Caco-2 (cell line): ENCODE results near the gene KRI1. TPM values are rescaled to one million over a fixed set of nuclear protein-coding genes. Genes with fewer than 3 reads are reported as not detected.

ENCODE experiments used
- BruUV-seq: library from RNA; stranded (reverse); fragments of 400-500 nt; replicated peaks from 2 replicates; lab custom pipeline; 2021; lab: Mats Ljungman, UMichigan
- CTCF ChIA-PET: fragments of 300-600 bp; sonication (Branson Sonifier 250); formaldehyde crosslinking; loops from one replicate; lab custom pipeline; 2022; ENCODE audit warnings: antibody characterized with exemption; lab: Charles Lee
- POLR2A ChIA-PET: fragments of 300-600 bp; sonication (Branson Sonifier 250); formaldehyde crosslinking; loops from one replicate; lab custom pipeline; 2022; ENCODE audit warnings: antibody characterized with exemption; lab: Charles Lee
- DNase-seq, 2 experiments: peaks; one replicate each; pipeline versions ENCODE4 v3.0.0 to v3.0.0-alpha.2; 2020 to 2022
- H3K27me3 ChIP-seq: replicated peaks from 2 replicates; pipeline ENCODE4 v1.6.0; 2011; ENCODE audit warnings: low read length; ENCODE audit not compliant: control insufficient read depth, insufficient read depth
- H3K36me3 ChIP-seq: 2 replicates; pipeline ENCODE4 v1.5.1; 2011; ENCODE audit warnings: low read length; ENCODE audit not compliant: control insufficient read depth, insufficient read depth
- H3K4me1 ChIP-seq: fragments of 250-450 bp; sonication (Bioruptor Pico); 2 replicates; pipeline ENCODE4 v1.5.1; 2020; ENCODE audit warnings: mild to moderate bottlenecking
- H3K4me3 ChIP-seq: 2 replicates; pipeline ENCODE4 v1.5.1; 2011; ENCODE audit warnings: low read depth, mild to moderate bottlenecking, control low read depth, low read length
- H3K9me3 ChIP-seq: fragments of 250-450 bp; sonication (Bioruptor Pico); 2 replicates; pipeline ENCODE4 v1.5.1; 2020; ENCODE audit warnings: mild to moderate bottlenecking, moderate library complexity
- H3K27ac Mint-ChIP-seq: one replicate; pipeline ENCODE4 v1.8.0; 2022; ENCODE audit warnings: mixed read lengths; ENCODE audit not compliant: unreplicated experiment
- H3K27me3 Mint-ChIP-seq: one replicate; pipeline ENCODE4 v1.8.0; 2022; ENCODE audit warnings: mixed read lengths; ENCODE audit not compliant: insufficient read depth, unreplicated experiment
- H3K36me3 Mint-ChIP-seq: one replicate; pipeline ENCODE4 v1.8.0; 2022; ENCODE audit warnings: mild to moderate bottlenecking, mixed read lengths; ENCODE audit not compliant: insufficient read depth, unreplicated experiment
- H3K4me1 Mint-ChIP-seq: one replicate; pipeline ENCODE4 v1.8.0; 2022; ENCODE audit warnings: low read depth, mixed read lengths; ENCODE audit not compliant: unreplicated experiment
- H3K4me3 Mint-ChIP-seq: one replicate; pipeline ENCODE4 v1.8.0; 2022; ENCODE audit warnings: mild to moderate bottlenecking, moderate library complexity, mixed read lengths; ENCODE audit not compliant: unreplicated experiment
- H3K9me3 Mint-ChIP-seq: one replicate; pipeline ENCODE4 v1.8.0; 2022; ENCODE audit warnings: mixed read lengths; ENCODE audit not compliant: unreplicated experiment
- intact Hi-C: fragments of 100-400 bp; cut with micrococcal nuclease; formaldehyde crosslinking; loops from one replicate; pipeline ENCODE4 v1.10.0; 2022; ENCODE audit not compliant: unreplicated experiment
- total RNA-seq: library from RNA; stranded (reverse); gene quantifications from 2 replicates; pipeline ENCODE4 v1.2.3, GENCODE V29; 2022
- TF ChIP-seq, protein P1 (sequence below), 2 experiments: fragments of 200-600 bp in 1 of 2; IDR thresholded peaks; 1 replicate in 1 of 2; 2 replicates in 1 of 2; pipeline versions ENCODE4 v1.5.1 to v1.8.0; 2011 to 2022; ENCODE audit warnings: antibody characterized with exemption in 1 of 2, control low read depth in 1 of 2, inconsistent platforms in 1 of 2, low read depth in 1 of 2, low read length in 1 of 2, mild to moderate bottlenecking in 1 of 2, moderate library complexity in 1 of 2; ENCODE audit not compliant: insufficient read depth in 1 of 2, severe bottlenecking in 1 of 2, unreplicated experiment in 1 of 2

KRI1 gene
- total RNA-seq, 1 experiment from 2014 or later = 27.0 TPM

DNA sequence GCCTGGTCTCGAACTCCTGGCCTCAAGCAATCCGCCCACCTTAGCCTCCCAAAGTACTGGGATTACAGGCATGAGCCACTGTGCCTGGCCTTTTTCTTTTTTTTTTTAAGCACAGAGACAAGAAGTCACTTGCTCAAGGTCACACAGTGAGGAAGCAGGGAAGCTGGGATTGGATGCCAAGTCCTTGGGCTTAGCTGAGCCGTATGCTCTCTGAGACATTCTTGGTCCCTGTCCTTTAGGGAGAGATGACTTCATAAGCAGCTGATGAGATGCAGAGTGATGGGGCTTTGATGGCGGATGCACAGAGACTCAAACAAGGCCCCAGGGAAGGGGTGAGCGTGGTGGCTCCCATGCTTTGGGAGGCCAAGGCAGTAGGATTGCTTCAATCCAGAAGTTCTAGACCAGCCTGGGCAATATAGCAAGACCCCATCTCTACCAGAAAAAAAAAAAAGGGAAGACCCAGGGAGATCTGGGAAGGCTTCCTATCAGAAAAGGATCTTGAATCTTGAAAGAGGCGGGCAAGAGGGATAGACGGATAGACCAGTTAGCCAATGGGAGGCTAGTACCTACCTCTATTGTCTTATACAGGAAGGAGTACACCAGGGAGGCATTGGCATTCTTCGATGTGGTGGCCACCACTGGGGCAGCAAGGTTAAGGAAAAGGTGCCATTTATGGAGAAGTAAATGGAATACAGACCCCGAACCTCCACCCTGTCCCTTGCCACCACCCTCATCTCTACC is 17.4 kb upstream of the KRI1 start:
- intact Hi-C loops = loop anchor here (5.0 kb wide), 1 partner anchor 44 kb away; the partner anchor contains the start of gene SLC44A2
- Histone ChIP-seq H3K4me1 (no peaks in the 10 kb centered on the region), H3K27me3 (no peaks in the 10 kb centered on the region), H3K4me3 (no peak overlapping the region), H3K36me3 (no peaks in the 10 kb centered on the region), H3K9me3 (no peaks in the 10 kb centered on the region)
- Mint-ChIP-seq H3K4me3 (no peak overlapping the region), H3K36me3 (peaks cover 50% of the 10 kb centered on the region), H3K9me3 (no peaks in the 10 kb centered on the region), H3K27ac (no peak overlapping the region), H3K4me1 (peaks cover 15% of the 10 kb centered on the region), H3K27me3 (no peaks in the 10 kb centered on the region)
- no TSS peak for BruUV-seq
- no peak for DNase-seq
- TF ChIP-seq, protein P1, sequence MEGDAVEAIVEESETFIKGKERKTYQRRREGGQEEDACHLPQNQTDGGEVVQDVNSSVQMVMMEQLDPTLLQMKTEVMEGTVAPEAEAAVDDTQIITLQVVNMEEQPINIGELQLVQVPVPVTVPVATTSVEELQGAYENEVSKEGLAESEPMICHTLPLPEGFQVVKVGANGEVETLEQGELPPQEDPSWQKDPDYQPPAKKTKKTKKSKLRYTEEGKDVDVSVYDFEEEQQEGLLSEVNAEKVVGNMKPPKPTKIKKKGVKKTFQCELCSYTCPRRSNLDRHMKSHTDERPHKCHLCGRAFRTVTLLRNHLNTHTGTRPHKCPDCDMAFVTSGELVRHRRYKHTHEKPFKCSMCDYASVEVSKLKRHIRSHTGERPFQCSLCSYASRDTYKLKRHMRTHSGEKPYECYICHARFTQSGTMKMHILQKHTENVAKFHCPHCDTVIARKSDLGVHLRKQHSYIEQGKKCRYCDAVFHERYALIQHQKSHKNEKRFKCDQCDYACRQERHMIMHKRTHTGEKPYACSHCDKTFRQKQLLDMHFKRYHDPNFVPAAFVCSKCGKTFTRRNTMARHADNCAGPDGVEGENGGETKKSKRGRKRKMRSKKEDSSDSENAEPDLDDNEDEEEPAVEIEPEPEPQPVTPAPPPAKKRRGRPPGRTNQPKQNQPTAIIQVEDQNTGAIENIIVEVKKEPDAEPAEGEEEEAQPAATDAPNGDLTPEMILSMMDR (IDR thresholded peaks at IDR 0.05; ENCODE audit: insufficient read depth in 1 of 2, low read depth in 1 of 2, low read length in 1 of 2, severe bottlenecking in 1 of 2, unreplicated experiment in 1 of 2) = no peak
- CTCF ChIA-PET = interaction anchor here (4.5 kb wide), 1 partner anchor 62 kb away, joined by 86 read pairs; no protein-coding TSS in a partner anchor
- POLR2A ChIA-PET = no interaction called here

DNA sequence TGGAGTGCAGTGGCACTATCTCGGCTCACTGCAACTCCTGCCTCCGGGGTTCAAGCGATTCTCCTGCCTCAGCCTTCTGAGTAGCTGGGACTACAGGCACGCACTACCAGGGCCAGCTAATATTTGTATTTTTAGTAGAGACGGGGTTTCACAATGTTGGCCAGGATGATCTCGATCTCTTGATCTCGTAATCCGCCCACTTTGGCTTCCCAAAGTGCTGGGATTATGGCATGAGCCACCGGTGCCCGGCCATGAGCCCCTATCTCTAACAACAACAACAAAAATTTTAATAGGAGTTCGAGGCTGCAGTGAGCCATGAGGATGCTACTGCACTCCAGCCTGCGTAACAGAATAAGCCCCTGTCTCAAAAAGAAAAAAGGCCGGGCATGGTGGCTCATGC is 16.3 kb upstream of the KRI1 start:
- no TSS peak for BruUV-seq
- intact Hi-C loops = loop anchor here (5.0 kb wide), 1 partner anchor 45 kb away; the partner anchor contains the start of gene SLC44A2
- POLR2A ChIA-PET = interaction anchor here (1.5 kb wide), 1 partner anchor 62 kb away, joined by 4 read pairs; no protein-coding TSS in a partner anchor
- Mint-ChIP-seq H3K27ac (no peak overlapping the region), H3K36me3 (peaks cover 61% of the 10 kb centered on the region), H3K27me3 (no peaks in the 10 kb centered on the region), H3K4me3 (no peak overlapping the region), H3K9me3 (no peaks in the 10 kb centered on the region), H3K4me1 (peaks cover 6% of the 10 kb centered on the region)
- H3K4me1 ChIP-seq = peaks cover 6% of the 10 kb centered on the region
- DNase-seq = no peak
- CTCF ChIA-PET = interaction anchor here (1.1 to 4.5 kb wide), 4 partner anchors 20 to 118 kb away, joined by 3 to 86 read pairs (median 6); partner anchors contain the start of gene SLC44A2
- TF ChIP-seq, protein P1 (IDR thresholded peaks at IDR 0.05; ENCODE audit: insufficient read depth in 1 of 2, low read depth in 1 of 2, low read length in 1 of 2, severe bottlenecking in 1 of 2, unreplicated experiment in 1 of 2) = no peak
- no peaks in the 10 kb centered on the region for H3K9me3 ChIP-seq
- H3K4me3 ChIP-seq = no peak overlapping the region
- peaks cover 1% of the 10 kb centered on the region; the same call in 1 of the 2 replicates for H3K36me3 ChIP-seq
- no peaks in the 10 kb centered on the region for H3K27me3 ChIP-seq

DNA sequence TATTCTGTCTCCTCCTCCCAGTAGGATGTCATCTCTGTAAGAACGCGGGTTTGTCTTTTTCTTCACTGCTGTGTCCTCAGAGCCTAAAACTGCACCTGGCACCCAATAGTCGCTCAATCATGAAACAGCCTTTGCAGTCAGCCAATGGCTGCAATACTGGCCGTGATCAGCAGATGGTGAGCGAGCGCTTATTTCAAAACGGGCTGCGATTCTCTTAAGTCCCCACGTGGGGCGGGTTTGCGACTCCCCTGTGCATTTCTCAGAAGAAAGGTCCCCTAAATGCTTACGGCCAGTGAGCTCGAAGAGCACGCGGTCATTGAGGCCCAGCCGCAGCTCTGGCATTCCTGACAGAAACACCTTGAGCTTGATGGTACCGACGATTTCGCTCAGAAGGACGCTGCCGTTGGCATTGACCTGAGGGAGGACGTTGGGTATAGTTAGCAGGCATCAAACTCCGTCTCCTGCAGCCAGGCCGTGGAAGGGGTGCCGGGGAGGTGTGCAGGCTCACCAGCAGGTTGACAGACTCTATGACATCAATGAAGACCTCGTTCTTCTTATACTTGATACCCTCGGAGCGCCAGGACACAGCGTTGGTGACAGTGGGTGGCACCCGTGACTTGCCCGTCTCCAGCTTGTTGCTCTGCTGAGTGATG is 15.3 kb upstream of the KRI1 start:
- ChIA-PET POLR2A (interaction anchor here (1.5 kb wide), 1 partner anchor 63 kb away, joined by 4 read pairs; no protein-coding TSS in a partner anchor), CTCF (interaction anchor here (0.5 to 4.5 kb wide), 11 partner anchors 21 to 119 kb away, joined by 3 to 86 read pairs (median 4); partner anchors contain the start of genes KEAP1 and SLC44A2)
- Histone ChIP-seq H3K9me3 (no peaks in the 10 kb centered on the region), H3K4me3 (no peak overlapping the region), H3K4me1 (peaks cover 6% of the 10 kb centered on the region), H3K27me3 (no peaks in the 10 kb centered on the region), H3K36me3 (peaks cover 1% of the 10 kb centered on the region; the same call in 1 of the 2 replicates)
- TF ChIP-seq, protein P1 (IDR thresholded peaks at IDR 0.05; ENCODE audit: insufficient read depth in 1 of 2, low read depth in 1 of 2, low read length in 1 of 2, severe bottlenecking in 1 of 2, unreplicated experiment in 1 of 2) = peak; percentile 95 to 98
- H3K4me3 Mint-ChIP-seq = no peak overlapping the region
- intact Hi-C loops = loop anchor here (1.0 to 5.0 kb wide), 3 partner anchors 46 to 118 kb away; partner anchors contain the start of gene SLC44A2
- DNase-seq = peak; percentile 81 to 85
- BruUV-seq = no TSS peak
- no peaks in the 10 kb centered on the region for H3K9me3 Mint-ChIP-seq
- H3K4me1 Mint-ChIP-seq = peaks cover 6% of the 10 kb centered on the region
- no peaks in the 10 kb centered on the region for H3K27me3 Mint-ChIP-seq
- H3K36me3 Mint-ChIP-seq = peaks cover 64% of the 10 kb centered on the region
- H3K27ac Mint-ChIP-seq = peak overlapping the region; percentile 57
